Activated CD4-positive, alpha-beta T cell treated with anti-CD3 and anti-CD28 coated beads, Interleukin-2, amount 10 ng/mL, durations not matched to agents 24 days and 14 days (primary cell): ENCODE results near the gene KCTD7. TPM values are rescaled to one million over a fixed set of nuclear protein-coding genes. Genes with fewer than 3 reads are reported as not detected.
A peak's percentile ranks its signal among the peaks of the same experiment; 100 is the strongest.
"Not testable (repeated sequence)": the region's sequence is repeated elsewhere in the genome, so short reads cannot be mapped to it uniquely, and the experiment has no call there.

Experiments used
- DNase-seq: peaks from one replicate; pipeline ENCODE4 v3.0.0; 2022
- H3K27ac Mint-ChIP-seq: one replicate; pipeline ENCODE4 v1.8.0; 2022; ENCODE audit warnings: mild to moderate bottlenecking, mixed read lengths
- H3K27me3 Mint-ChIP-seq: one replicate; pipeline ENCODE4 v1.8.0; 2022; ENCODE audit warnings: mixed read lengths
- H3K36me3 Mint-ChIP-seq: one replicate; pipeline ENCODE4 v1.8.0; 2022; ENCODE audit warnings: low read depth, mild to moderate bottlenecking, mixed read lengths
- H3K4me1 Mint-ChIP-seq: one replicate; pipeline ENCODE4 v1.8.0; 2021; ENCODE audit warnings: mixed read lengths
- H3K4me3 Mint-ChIP-seq: one replicate; pipeline ENCODE4 v1.8.0; 2022; ENCODE audit warnings: mild to moderate bottlenecking, moderate library complexity, mixed read lengths
- H3K9me3 Mint-ChIP-seq: one replicate; pipeline ENCODE4 v1.8.0; 2021; ENCODE audit warnings: mixed read lengths
- intact Hi-C: fragments of 100-400 bp; cut with micrococcal nuclease; formaldehyde crosslinking; loops from one replicate; pipeline ENCODE4 v1.15.1; 2023
- total RNA-seq: library from RNA; stranded (reverse); gene quantifications from 2 replicates; pipeline ENCODE4 v1.2.3, GENCODE V29; 2022

KCTD7 gene
- total RNA-seq = 8.9 and 9.2 TPM in 2 replicates

GRCh38 chr7:66628361-66629221 lies at the start of gene KCTD7:
Gene KCTD7 (plus strand): TSS chr7:66628881. CDS start chr7:66629065, 184 bp downstream.
- peak; percentile 98 for DNase-seq
- H3K27me3 Mint-ChIP-seq = no peaks in the 10 kb centered on the region
- peaks cover 15% of the 10 kb centered on the region for H3K36me3 Mint-ChIP-seq
- peak within 1 kb of the TSS; percentile 90 for H3K4me3 Mint-ChIP-seq
- H3K27ac Mint-ChIP-seq = peak within 1 kb of the TSS; percentile 84
- H3K4me1 Mint-ChIP-seq = peaks cover 44% of the 10 kb centered on the region
- intact Hi-C loops = loop anchor here (1.0 to 2.0 kb wide), 5 partner anchors 26 to 135 kb away; partner anchors contain the start of gene RABGEF1
- no peaks in the 10 kb centered on the region for H3K9me3 Mint-ChIP-seq

- H3K27ac Mint-ChIP-seq, H3K4me3 Mint-ChIP-seq, H3K27me3 Mint-ChIP-seq, DNase-seq, H3K9me3 Mint-ChIP-seq, intact Hi-C loops: not testable (repeated sequence)
- H3K36me3 Mint-ChIP-seq = peaks cover 39% of the 10 kb centered on the region
- peaks cover 35% of the 10 kb centered on the region for H3K4me1 Mint-ChIP-seq
Measured at GRCh38 chr7:66580380-66580779, 48.3 kb upstream of the KCTD7 start.

- Mint-ChIP-seq H3K36me3 (peaks cover 28% of the 10 kb centered on the region), H3K4me1 (peaks cover 22% of the 10 kb centered on the region)
- intact Hi-C loops, H3K9me3 Mint-ChIP-seq, H3K27ac Mint-ChIP-seq, H3K4me3 Mint-ChIP-seq, H3K27me3 Mint-ChIP-seq, DNase-seq: not testable (repeated sequence)
Measured at GRCh38 chr7:66582816-66583489, 45.7 kb upstream of the KCTD7 start.

- no peak overlapping the region for H3K27ac Mint-ChIP-seq
- peaks cover 17% of the 10 kb centered on the region for H3K4me1 Mint-ChIP-seq
- H3K9me3 Mint-ChIP-seq = no peaks in the 10 kb centered on the region
- intact Hi-C loops = no loop called here
- no peak overlapping the region for H3K4me3 Mint-ChIP-seq
- peaks cover 22% of the 10 kb centered on the region for H3K36me3 Mint-ChIP-seq
- no peaks in the 10 kb centered on the region for H3K27me3 Mint-ChIP-seq
- DNase-seq = no peak
Measured at GRCh38 chr7:66583490-66584110, 45.1 kb upstream of the KCTD7 start.

GRCh38 chr7:66586181-66586580 lies 42.5 kb upstream of the KCTD7 start:
- no peak overlapping the region for H3K4me3 Mint-ChIP-seq
- no peak overlapping the region for H3K27ac Mint-ChIP-seq
- DNase-seq = no peak
- H3K27me3 Mint-ChIP-seq = no peaks in the 10 kb centered on the region
- no peaks in the 10 kb centered on the region for H3K9me3 Mint-ChIP-seq
- intact Hi-C loops = no loop called here
- peaks cover 34% of the 10 kb centered on the region for H3K4me1 Mint-ChIP-seq
- peaks cover 21% of the 10 kb centered on the region for H3K36me3 Mint-ChIP-seq

- DNase-seq, intact Hi-C loops, H3K9me3 Mint-ChIP-seq, H3K4me3 Mint-ChIP-seq, H3K27me3 Mint-ChIP-seq, H3K27ac Mint-ChIP-seq: not testable (repeated sequence)
- Mint-ChIP-seq H3K4me1 (peaks cover 44% of the 10 kb centered on the region), H3K36me3 (peaks cover 15% of the 10 kb centered on the region)
Measured at GRCh38 chr7:66588226-66588625, 40.5 kb upstream of the KCTD7 start.

GRCh38 chr7:66588856-66589570 lies 39.7 kb upstream of the KCTD7 start:
- intact Hi-C loops, DNase-seq, H3K9me3 Mint-ChIP-seq, H3K4me3 Mint-ChIP-seq, H3K27me3 Mint-ChIP-seq, H3K27ac Mint-ChIP-seq, H3K36me3 Mint-ChIP-seq: not testable (repeated sequence)
- H3K4me1 Mint-ChIP-seq = peaks cover 39% of the 10 kb centered on the region

- H3K27me3 Mint-ChIP-seq, intact Hi-C loops, H3K36me3 Mint-ChIP-seq, DNase-seq, H3K9me3 Mint-ChIP-seq: not testable (repeated sequence)
- Mint-ChIP-seq H3K4me3 (peak overlapping the region; percentile 98), H3K27ac (peak overlapping the region; percentile 73), H3K4me1 (peaks cover 33% of the 10 kb centered on the region)
Measured at GRCh38 chr7:66590302-66591057, 38.2 kb upstream of the KCTD7 start.

- intact Hi-C loops, H3K36me3 Mint-ChIP-seq, H3K9me3 Mint-ChIP-seq, H3K27me3 Mint-ChIP-seq, DNase-seq: not testable (repeated sequence)
- Mint-ChIP-seq H3K27ac (peak overlapping the region; percentile 95), H3K4me1 (peaks cover 33% of the 10 kb centered on the region), H3K4me3 (peak overlapping the region; percentile 98)
Measured at GRCh38 chr7:66591058-66591798, 37.5 kb upstream of the KCTD7 start.

- H3K27ac Mint-ChIP-seq = peak overlapping the region; percentile 95
- peaks cover 2% of the 10 kb centered on the region for H3K9me3 Mint-ChIP-seq
Measured at GRCh38 chr7:66591799-66592596, 36.7 kb upstream of the KCTD7 start.

GRCh38 chr7:66592597-66593146 lies 36.0 kb upstream of the KCTD7 start:
- H3K27ac Mint-ChIP-seq = peak overlapping the region; percentile 95
- H3K4me3 Mint-ChIP-seq = peak overlapping the region; percentile 98
- peaks cover 33% of the 10 kb centered on the region for H3K4me1 Mint-ChIP-seq
- H3K36me3 Mint-ChIP-seq, H3K9me3 Mint-ChIP-seq, DNase-seq, H3K27me3 Mint-ChIP-seq: not testable (repeated sequence)
- intact Hi-C loops = loop anchor here (1.0 to 2.0 kb wide), 5 partner anchors 36 to 328 kb away; partner anchors contain the start of genes KCTD7, RABGEF1 and TMEM248

More at GRCh38 chr7:66591799-66592596, 36.7 kb upstream of the KCTD7 start:
- Mint-ChIP-seq H3K4me3 (peak overlapping the region; percentile 98), H3K27me3 (no peaks in the 10 kb centered on the region), H3K4me1 (peaks cover 33% of the 10 kb centered on the region), H3K36me3 (peaks cover 6% of the 10 kb centered on the region)
- DNase-seq = peak; percentile 97
- intact Hi-C loops = loop anchor here (1.0 to 2.0 kb wide), 5 partner anchors 36 to 329 kb away; partner anchors contain the start of genes KCTD7, RABGEF1 and TMEM248
